ENCODE measurements around the gene G3BP2.

Gene G3BP2

DNA sequence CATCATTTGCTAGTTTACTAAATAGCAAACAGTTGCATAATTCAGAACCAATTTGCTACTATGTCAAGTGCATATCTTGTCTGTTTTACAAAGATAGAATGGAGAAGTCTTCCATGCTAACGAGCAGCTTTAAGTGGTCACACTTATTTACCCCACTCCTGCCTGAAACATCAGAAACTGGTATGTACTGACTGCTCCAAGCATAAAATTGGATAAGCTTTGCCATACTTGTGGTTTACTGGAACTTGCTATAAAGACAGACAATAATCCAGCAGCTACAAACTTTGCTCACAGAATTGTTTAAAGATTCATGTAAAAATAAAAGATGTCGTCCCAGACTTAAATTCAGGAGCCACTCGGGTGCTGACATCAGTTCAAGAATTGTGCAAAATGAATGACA, 29.6 kb downstream of the G3BP2 start:
- in situ Hi-C loops (cut with MboI; ENCODE audit: low sequenced_read_pairs), result no loop called here

DNA sequence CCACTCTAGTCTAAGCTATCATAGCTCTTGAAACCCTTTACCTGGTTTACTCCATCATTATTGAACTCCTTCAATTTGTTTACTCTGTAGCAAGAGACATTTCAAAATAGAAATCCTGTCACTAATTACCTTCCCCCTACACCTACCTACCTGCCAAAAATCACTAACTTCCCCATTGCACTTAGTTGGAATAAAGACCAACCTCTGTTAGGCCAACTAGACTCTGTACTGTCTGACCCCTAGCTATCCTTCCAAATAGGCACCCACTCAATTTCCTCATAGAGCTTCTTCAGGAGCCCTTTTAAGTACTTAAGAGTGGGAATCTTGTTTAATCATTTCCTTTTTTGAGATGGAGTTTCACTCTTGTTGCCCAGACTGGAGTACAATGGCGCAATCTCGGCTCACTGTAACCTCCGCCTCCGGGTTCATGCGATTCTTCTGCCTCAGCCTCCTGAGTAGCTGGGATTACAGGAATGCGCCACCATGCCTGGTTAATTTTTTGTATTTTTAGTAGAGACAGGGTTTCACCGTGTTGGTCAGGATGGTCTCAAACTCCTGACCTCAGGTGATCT, 34.0 kb downstream of the G3BP2 start:
- in situ Hi-C loops (cut with MboI; ENCODE audit: low sequenced_read_pairs), result no loop called here

DNA sequence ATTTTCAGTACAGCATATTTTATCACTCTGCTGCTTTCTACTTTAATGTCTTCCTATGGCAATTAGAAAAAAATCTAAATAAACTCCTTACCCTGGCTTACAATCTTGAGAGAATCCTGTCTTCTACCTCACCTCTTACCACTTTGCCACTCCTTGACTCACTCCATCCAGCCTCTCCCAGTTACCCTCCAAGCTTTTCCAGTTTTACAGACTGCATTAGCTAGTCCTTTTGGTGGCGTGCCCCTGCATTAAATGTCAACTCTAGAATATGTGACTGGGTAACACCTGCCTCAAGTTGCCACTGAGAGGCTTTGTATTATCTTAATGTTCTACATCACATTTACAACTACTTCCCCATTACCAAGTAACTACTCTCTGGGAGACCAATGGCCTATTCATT, 35.4 kb downstream of the G3BP2 start:
- in situ Hi-C loops (cut with MboI; ENCODE audit: low sequenced_read_pairs), result no loop called here

DNA sequence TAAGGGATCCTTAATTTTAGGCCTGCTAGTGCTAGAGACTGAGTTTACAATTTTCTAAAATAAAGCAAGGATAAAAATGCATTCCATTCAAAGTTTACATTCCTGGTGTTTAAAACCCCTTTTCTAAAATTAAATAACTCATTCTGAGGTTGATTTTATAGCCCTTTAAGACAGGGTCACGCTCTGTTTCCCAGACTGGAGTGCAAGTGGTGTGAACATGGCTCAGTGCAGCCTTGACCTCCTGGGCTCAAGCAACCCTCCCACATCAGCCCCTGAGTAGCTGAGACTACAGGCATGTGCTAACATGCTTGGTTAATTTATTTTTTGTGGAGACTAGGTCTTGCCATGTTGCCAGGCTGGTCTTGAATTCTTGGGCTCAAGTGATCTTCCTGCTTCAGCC, 36.0 kb downstream of the G3BP2 start:
- in situ Hi-C loops (cut with MboI; ENCODE audit: low sequenced_read_pairs), result no loop called here

DNA sequence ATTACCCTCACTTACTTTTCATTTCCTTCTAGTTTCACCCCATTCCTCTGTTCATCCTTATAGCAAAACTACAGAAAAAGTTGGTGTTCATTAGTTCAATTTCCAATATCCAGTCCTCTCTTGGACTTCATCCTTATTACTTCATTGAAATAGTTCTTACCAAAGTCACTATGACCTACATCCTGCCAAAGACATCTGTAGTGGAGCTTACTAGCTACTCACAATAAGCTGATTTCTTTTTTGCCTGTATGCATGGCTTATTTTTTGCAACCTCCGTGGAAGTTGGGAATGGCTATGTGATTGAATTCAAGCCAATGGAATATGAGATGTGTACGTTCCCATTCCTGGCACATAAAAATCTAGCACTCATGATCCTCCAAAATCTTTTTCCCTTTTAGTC, 38.3 kb downstream of the G3BP2 start:
- in situ Hi-C loops (cut with MboI; ENCODE audit: low sequenced_read_pairs), result no loop called here

DNA sequence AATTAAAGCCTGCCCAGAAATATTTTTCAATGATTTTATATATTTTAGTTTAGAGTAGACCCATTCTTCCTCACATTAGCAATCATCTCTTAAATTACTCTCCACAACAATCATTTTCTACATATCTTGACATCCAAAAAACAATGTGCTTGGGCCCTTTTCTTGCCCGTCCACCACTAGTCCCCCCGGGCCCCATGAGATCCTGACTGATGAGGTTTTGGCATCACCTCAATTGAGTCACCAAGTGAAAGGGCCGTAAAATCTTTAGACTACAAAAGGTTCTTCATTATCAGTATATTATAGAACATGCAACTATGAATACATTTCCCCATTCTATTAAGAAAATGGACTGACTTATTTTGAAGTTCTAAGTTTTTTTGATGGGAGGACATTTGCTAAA, 38.9 kb downstream of the G3BP2 start:
- in situ Hi-C loops (cut with MboI; ENCODE audit: low sequenced_read_pairs), result no loop called here

DNA sequence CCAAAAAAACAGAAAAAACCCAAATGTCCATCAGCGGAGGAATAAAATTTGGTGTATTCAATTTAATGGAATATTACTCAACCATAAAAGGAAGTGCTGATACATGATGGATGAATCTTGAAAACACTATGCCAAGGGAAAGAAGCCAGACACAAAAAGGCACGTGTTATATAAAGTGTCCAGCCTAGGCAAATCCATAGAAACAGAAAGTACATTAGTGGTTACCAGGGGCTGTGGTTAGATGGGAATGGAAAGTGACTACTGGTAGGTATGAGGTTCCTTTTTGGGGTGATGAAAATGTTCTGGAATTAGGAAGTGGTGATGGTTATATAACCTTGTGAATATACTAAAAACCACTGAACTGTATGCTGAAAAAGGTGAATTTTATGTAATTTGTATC, 39.4 kb downstream of the G3BP2 start:
- in situ Hi-C loops (cut with MboI; ENCODE audit: low sequenced_read_pairs), result no loop called here

DNA sequence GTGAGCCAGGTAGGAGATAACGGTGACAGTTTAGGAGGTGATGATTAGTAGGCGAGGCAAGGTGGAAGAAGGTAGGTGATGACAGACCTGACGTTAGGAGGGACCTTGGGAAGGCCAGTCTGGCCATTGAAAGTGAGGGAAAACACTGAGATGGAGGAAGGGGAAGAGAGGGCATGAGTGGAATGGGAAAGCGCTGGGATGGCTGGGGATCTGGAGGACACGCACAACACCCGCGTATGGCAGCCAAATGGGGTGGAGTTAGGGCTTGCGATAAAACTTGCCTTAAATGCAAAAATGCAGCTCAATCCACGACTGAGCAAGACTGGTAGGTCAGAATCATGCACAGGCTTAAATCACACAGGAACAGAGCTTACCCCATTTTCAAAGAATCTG, 42.3 kb downstream of the G3BP2 start:
- in situ Hi-C loops (cut with MboI; ENCODE audit: low sequenced_read_pairs), result no loop called here

DNA sequence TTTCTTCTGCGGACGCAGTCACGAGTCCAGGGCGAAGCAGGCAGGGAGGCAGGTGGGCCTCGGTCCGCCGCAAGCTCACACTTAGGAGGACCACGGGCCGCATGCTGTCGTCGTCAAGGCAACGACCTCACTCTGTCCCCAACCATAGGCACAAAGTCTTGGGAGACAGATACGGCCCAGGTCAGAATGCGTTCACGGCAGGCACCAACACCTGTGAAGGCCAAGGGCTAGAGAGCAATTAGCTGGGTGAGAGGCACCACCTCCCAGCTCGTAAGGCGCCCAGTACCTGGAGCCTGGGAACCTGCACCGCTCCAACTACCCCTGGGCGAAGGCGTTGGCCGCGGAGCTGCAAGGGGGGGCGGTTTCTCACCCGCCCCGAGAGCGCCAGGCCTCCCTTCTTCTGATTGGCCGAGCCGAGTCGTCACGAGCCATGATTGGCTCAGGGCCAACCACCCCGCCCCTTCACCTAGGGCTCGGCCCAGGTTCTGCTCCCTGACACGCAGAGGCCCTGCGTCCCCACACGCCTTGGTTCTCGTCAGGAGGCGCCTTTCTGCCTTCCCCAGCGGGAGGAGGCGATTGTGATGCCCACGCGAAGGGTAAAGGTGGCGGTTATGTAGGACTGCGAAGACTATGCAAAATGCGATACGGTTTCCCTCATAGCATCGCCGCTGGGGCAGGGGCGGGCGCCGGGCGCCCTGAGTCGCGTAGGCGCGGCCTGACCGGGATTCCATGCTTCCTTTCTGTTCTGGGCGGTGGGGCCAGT, 42.9 kb downstream of the G3BP2 start, which contains the start of gene CDKL2:
Gene CDKL2, minus strand, starts transcription at position 355 of the 763 bp plus-strand sequence. CDS start 4,540 bp downstream, outside the sequence.
- in situ Hi-C loops (cut with MboI; ENCODE audit: low sequenced_read_pairs), result no loop called here

DNA sequence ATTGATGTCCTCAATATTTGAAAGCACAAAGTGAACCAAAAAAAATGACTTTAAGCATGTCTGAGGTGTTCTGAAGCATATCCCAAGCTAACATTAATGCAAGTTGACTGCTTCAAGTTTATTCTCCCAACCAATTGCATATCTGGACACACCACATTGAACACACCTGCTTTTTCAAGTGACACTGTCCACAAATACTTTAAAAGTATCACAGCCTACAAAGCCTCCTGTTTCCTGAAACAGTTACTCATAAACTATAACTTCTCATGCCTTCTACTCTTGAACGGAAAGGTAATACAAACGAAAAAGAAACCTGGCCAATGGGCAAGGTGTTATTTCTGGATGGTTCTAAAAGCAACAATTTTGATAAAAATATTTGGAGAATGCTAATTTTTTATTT, 44.0 kb downstream of the G3BP2 start:
- in situ Hi-C loops (cut with MboI; ENCODE audit: low sequenced_read_pairs), result no loop called here

DNA sequence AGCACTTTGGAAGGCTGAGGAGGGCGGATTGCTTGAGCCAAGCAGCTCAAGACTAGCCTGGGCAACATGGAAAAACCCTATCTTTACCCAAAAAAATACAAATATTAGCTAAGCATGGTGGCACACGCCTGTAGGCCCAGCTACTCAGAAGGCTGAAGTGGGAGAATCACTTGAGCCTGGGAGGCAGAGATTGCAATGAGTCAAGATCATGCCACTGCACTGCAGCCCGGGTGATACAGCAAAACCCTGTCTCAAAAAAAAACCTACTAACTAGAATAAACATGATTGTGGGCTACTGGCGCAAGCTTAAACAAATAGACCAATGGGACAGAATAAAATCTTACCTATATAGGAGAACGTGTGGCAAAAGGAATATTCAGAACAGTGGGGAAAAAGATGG, 50.2 kb downstream of the G3BP2 start:
- in situ Hi-C loops (cut with MboI; ENCODE audit: low sequenced_read_pairs), result no loop called here

DNA sequence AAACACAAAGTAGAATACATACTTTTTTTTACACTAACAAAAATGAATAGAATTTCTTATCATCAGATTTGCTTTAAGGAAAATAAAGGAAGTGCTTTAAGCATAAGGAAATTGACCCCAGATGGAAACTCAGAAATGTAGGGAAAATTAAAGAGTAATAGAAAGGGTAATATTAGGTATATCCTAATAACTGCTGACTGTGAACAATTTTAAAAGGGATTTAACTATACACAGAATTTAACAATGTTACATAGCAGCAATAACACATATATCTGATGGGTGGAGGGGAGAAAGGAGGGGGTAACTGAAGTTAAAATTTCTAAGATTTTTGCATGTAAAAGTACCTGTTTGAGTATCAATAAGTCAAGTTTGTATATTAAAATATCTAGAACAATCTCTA, 51.5 kb downstream of the G3BP2 start:
- in situ Hi-C loops (cut with MboI; ENCODE audit: low sequenced_read_pairs), result no loop called here

DNA sequence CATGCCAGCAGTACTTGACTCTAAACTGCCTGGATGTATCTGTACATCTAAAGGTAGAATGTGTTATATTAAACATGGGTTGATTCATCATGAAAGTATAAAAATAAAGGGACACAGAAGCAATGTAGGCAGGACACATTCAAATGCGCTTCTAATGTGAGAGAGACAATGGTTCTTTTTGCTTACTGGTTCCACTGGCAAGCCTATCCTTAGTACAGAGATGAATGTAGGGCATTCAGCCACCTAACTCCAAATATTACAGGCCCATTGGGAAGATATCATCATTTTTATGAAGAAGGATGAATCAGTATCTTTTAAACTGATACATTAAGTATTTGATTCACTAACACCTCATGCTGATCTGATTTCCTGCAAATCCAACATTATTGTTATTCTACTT, 60.9 kb downstream of the G3BP2 start:
- in situ Hi-C loops (cut with MboI; ENCODE audit: low sequenced_read_pairs), result no loop called here

DNA sequence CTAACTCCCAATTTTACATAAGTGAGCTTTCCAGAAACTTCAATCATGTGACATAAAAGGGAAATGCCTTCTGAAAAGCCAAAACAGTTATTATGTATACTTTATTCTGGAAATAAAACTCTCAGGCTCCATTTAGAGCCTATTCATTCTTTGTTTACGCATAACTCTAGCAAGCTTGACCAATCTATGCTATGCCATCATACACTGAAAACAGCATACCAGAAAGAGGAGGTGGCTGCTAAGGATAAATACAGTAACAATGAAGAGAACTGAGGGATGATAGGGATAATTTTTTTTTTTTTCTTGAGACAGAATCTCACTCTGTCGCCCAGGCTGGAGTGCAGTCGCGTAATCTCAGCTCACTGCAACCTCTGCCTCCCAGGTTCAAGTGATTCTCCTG, 67.3 kb downstream of the G3BP2 start:
- in situ Hi-C loops (cut with MboI; ENCODE audit: low sequenced_read_pairs), result no loop called here

DNA sequence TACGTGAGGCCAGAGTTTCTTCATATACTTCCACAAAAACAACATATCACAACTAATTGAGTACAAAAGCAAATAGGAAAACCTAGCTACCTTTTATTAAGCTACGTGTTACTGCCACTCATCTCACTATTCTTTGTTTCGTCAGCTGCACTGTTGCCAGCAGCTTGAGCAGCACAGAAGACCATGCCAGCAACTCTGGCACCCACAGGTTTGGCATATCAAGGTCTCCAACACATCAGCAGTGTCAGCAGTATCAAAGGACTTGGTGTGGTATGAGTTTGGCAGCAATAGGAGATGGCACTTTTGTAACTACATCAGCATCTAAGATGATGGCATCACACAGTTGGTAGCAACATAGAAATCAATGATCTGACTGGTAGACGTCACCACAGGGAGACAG, 73.6 kb downstream of the G3BP2 start:
- in situ Hi-C loops (cut with MboI; ENCODE audit: low sequenced_read_pairs), result no loop called here

DNA sequence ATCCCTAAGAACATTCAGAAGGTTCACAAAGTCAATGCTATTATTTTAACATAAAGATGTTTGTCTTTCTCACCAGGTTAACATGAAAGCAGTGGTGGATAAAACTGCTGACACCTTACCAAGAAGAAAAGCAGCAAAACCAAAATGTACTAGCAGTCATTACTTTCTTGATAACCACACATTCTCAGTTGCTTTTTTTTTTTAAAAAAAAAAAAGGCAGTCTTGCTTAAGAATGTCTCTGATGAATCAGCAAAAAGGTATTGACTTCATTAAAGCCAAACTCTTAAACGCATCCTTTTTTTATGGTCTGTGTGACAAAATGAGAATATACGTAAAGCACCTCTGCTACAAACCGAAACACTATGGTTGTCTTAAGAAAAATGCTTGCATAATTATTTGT, 74.8 kb downstream of the G3BP2 start:
- in situ Hi-C loops (cut with MboI; ENCODE audit: low sequenced_read_pairs), result no loop called here

DNA sequence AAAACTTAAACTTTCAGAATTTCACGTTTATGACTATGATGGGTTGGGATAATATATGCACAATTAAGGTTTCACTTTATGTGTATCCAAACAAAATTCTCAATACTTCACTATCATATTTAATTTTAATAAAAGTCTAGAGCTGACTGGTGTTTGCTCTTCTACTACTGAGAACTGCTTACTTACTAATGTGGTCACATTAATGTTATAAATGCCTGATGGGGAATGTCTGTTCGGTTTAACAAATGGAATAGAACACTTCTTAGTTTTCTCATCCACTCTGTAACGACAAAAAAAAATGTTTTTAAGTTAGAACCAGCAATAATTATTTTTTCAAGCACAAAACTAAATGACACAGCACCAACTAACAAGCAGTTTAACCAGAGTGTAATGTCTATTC, 77.2 kb downstream of the G3BP2 start:
- in situ Hi-C loops (cut with MboI; ENCODE audit: low sequenced_read_pairs), result no loop called here

DNA sequence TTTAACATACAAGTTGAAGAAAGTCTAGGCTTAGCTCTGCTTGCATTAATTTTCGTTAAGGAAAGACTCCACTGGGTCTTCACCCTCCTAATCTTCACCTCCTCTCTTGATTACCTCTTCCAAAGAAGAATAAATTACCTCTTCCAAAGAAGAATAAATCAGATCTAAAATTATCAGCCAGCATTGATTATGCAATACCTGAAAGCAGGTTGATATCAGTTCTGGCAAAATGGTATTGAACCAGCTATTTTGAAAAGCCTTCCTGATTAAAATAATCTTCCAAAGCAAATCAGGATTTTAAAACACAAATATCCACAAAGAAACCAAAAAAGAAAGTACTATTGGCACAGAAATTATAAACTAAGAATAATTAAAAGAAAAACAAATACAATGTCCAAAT, 79.8 kb downstream of the G3BP2 start:
- in situ Hi-C loops (cut with MboI; ENCODE audit: low sequenced_read_pairs), result no loop called here

All from HL-60/S4 (cell line).